ENCODE data around the gene ASB13.

DNA sequence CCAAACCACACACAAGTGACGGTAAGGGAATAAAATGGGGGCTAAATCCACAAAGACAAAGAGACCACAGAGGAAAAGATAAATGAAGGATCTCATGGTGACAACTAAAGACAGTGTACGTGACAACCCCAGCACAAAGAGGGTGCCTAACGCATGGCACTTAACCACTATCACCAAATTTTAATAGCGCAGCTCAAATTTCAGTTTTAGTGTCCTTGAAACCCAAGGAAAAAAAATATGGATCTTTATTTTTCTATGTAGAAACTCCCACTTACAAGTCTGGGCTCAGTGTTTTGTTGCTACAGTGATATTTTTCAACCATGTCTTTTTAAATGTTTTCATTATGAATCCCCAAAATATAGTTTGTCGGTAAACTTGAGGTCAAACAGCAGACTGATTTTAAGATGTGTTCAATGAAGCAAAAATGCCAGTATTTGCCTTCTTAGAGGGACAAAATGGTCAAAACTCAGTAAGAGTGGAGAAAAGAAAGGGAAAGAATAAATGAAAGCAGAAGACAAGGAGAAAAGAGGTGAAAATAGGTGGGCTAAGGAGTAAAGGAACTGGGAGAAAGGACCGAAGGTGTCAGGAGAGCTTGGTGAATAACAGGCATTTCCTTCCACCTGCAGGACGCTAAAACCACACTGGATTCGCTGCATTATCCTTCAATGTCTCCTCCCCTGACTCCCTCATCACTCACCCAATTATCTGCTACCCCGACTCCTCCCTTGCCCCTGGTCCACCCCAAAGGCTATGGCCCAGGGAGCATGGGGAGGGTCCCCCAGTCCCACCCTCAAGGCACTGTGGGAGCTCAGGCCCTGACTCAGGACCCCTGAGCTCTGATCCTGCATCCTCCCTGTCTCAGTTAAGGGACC, 3.5 kb downstream of the ASB13 start:
- TF ChIP-seq, protein P1, sequence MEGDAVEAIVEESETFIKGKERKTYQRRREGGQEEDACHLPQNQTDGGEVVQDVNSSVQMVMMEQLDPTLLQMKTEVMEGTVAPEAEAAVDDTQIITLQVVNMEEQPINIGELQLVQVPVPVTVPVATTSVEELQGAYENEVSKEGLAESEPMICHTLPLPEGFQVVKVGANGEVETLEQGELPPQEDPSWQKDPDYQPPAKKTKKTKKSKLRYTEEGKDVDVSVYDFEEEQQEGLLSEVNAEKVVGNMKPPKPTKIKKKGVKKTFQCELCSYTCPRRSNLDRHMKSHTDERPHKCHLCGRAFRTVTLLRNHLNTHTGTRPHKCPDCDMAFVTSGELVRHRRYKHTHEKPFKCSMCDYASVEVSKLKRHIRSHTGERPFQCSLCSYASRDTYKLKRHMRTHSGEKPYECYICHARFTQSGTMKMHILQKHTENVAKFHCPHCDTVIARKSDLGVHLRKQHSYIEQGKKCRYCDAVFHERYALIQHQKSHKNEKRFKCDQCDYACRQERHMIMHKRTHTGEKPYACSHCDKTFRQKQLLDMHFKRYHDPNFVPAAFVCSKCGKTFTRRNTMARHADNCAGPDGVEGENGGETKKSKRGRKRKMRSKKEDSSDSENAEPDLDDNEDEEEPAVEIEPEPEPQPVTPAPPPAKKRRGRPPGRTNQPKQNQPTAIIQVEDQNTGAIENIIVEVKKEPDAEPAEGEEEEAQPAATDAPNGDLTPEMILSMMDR (conservative IDR thresholded peaks at IDR 0.05; ENCODE audit: low read depth in 2 of 2) = no peak
- TF ChIP-seq EZH2 (IDR thresholded peaks at IDR 0.05; ENCODE audit: low read depth, unreplicated experiment) (no peak), POLR2AphosphoS5 (IDR thresholded peaks at IDR 0.05; ENCODE audit: low read depth) (no peak), ZNF331 (CRISPR knock-in tag; IDR thresholded peaks at IDR 0.05; ENCODE audit: low read depth) (no peak), NANOG (IDR thresholded peaks at IDR 0.05; ENCODE audit: borderline replicate concordance) (no peak), JUNB (IDR thresholded peaks at IDR 0.05; ENCODE audit: unreplicated experiment) (no peak), EZH2phosphoT487 (IDR thresholded peaks at IDR 0.05; ENCODE audit: unreplicated experiment) (no peak), STAT1 (IDR thresholded peaks at IDR 0.05; ENCODE audit: unreplicated experiment) (no peak)
- TF ChIP-seq, protein P2, sequence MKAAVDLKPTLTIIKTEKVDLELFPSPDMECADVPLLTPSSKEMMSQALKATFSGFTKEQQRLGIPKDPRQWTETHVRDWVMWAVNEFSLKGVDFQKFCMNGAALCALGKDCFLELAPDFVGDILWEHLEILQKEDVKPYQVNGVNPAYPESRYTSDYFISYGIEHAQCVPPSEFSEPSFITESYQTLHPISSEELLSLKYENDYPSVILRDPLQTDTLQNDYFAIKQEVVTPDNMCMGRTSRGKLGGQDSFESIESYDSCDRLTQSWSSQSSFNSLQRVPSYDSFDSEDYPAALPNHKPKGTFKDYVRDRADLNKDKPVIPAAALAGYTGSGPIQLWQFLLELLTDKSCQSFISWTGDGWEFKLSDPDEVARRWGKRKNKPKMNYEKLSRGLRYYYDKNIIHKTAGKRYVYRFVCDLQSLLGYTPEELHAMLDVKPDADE (IDR thresholded peaks at IDR 0.05) = no peak
- TF ChIP-seq, protein P3, sequence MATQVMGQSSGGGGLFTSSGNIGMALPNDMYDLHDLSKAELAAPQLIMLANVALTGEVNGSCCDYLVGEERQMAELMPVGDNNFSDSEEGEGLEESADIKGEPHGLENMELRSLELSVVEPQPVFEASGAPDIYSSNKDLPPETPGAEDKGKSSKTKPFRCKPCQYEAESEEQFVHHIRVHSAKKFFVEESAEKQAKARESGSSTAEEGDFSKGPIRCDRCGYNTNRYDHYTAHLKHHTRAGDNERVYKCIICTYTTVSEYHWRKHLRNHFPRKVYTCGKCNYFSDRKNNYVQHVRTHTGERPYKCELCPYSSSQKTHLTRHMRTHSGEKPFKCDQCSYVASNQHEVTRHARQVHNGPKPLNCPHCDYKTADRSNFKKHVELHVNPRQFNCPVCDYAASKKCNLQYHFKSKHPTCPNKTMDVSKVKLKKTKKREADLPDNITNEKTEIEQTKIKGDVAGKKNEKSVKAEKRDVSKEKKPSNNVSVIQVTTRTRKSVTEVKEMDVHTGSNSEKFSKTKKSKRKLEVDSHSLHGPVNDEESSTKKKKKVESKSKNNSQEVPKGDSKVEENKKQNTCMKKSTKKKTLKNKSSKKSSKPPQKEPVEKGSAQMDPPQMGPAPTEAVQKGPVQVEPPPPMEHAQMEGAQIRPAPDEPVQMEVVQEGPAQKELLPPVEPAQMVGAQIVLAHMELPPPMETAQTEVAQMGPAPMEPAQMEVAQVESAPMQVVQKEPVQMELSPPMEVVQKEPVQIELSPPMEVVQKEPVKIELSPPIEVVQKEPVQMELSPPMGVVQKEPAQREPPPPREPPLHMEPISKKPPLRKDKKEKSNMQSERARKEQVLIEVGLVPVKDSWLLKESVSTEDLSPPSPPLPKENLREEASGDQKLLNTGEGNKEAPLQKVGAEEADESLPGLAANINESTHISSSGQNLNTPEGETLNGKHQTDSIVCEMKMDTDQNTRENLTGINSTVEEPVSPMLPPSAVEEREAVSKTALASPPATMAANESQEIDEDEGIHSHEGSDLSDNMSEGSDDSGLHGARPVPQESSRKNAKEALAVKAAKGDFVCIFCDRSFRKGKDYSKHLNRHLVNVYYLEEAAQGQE (IDR thresholded peaks at IDR 0.05; ENCODE audit: unreplicated experiment) = no peak

Data from GM23338 (cell line).